Lower lobe of right lung (tissue), 2 donors: Measurements from ENCODE around the gene MRM1. TPM values are rescaled to one million over a fixed set of nuclear protein-coding genes. Genes with fewer than 3 reads are reported as not detected.

Experiments
- ATAC-seq, 2 donors: fragments of 200-7000 bp; cut with Tn5 transposase; one replicate each; pipeline ENCODE4 v1.9.1; 2020 to 2022; ENCODE audit warnings: mild to moderate bottlenecking in 2 of 2, moderate library complexity in 2 of 2
- DNase-seq: peaks from one replicate; pipeline ENCODE4 v3.0.0-alpha.2; 2020
- H3K27ac ChIP-seq: fragments of 200-600 bp; one replicate; pipeline ENCODE4 v1.8.0; 2022
- H3K27me3 ChIP-seq: fragments of 200-600 bp; one replicate; pipeline ENCODE4 v1.8.0; 2022; ENCODE audit warnings: low read depth
- H3K36me3 ChIP-seq: fragments of 200-600 bp; one replicate; pipeline ENCODE4 v1.8.0; 2022; ENCODE audit warnings: mild to moderate bottlenecking
- H3K4me1 ChIP-seq: fragments of 200-600 bp; one replicate; pipeline ENCODE4 v1.8.0; 2022
- H3K4me3 ChIP-seq: fragments of 200-600 bp; one replicate; pipeline ENCODE4 v1.8.0; 2022; ENCODE audit warnings: mild to moderate bottlenecking
- H3K9me3 ChIP-seq: fragments of 200-600 bp; one replicate; pipeline ENCODE4 v1.8.0; 2022
- CTCF ChIP-seq: fragments of 200-600 bp; IDR thresholded peaks from one replicate; pipeline ENCODE4 v1.8.0; 2022; ENCODE audit warnings: antibody characterized with exemption, mild to moderate bottlenecking
- intact Hi-C: fragments of 100-400 bp; cut with DNase I; formaldehyde crosslinking; loops from one replicate; pipeline ENCODE4 v1.11.0; 2022
- total RNA-seq: library from RNA; stranded (reverse); fragmentation: NEBNext Ultra II Directional; extraction: Animal tissue kit (Norgen Biotek cat#: 25700); gene quantifications from one replicate; pipeline ENCODE4 v1.2.1, GENCODE V29; 2021
- donor health status: DM: no; HTN: yes; CAD: no; lungs with severe emphysema.

The MRM1 gene
- total RNA-seq, 1 donor from 2014 or later, result 6.6 TPM

- Histone ChIP-seq H3K27ac (no peak overlapping the region), H3K27me3 (peaks cover 7% of the 10 kb centered on the region), H3K4me3 (no peak overlapping the region), H3K4me1 (no peaks in the 10 kb centered on the region), H3K9me3 (no peaks in the 10 kb centered on the region), H3K36me3 (no peaks in the 10 kb centered on the region)
- DNase-seq (no peak), ATAC-seq (no peak)
- TF ChIP-seq CTCF, result no peak
- intact Hi-C loops, result no loop called here
Measured at GRCh38 chr17:36627101-36627500, 25.7 kb downstream of the MRM1 start.

GRCh38 chr17:36628576-36628975, 27.2 kb downstream of the MRM1 start:
- H3K27me3 ChIP-seq, result peaks cover 7% of the 10 kb centered on the region
- DNase-seq, result no peak
- H3K27ac ChIP-seq, result no peak overlapping the region
- H3K4me3 ChIP-seq, result no peak overlapping the region
- H3K9me3 ChIP-seq, result no peaks in the 10 kb centered on the region
- no peaks in the 10 kb centered on the region for H3K4me1 ChIP-seq
- intact Hi-C loops, result no loop called here
- no peaks in the 10 kb centered on the region for H3K36me3 ChIP-seq
- no peak for TF ChIP-seq CTCF
- ATAC-seq, result no peak

GRCh38 chr17:36629252-36629847, 28.0 kb downstream of the MRM1 start:
- H3K27me3 ChIP-seq, result peaks cover 12% of the 10 kb centered on the region
- no peak overlapping the region for H3K4me3 ChIP-seq
- TF ChIP-seq CTCF, result peak; percentile 100
- ATAC-seq, result peak; percentile 88 to 92
- no peaks in the 10 kb centered on the region for H3K36me3 ChIP-seq
- intact Hi-C loops, result no loop called here
- DNase-seq, result peak; percentile 77
- no peaks in the 10 kb centered on the region for H3K9me3 ChIP-seq
- no peak overlapping the region for H3K27ac ChIP-seq
- no peaks in the 10 kb centered on the region for H3K4me1 ChIP-seq

- TF ChIP-seq CTCF, result no peak
- ATAC-seq, result no peak
- Histone ChIP-seq H3K4me3 (no peak overlapping the region), H3K9me3 (no peaks in the 10 kb centered on the region), H3K4me1 (no peaks in the 10 kb centered on the region), H3K27ac (no peak overlapping the region), H3K36me3 (no peaks in the 10 kb centered on the region), H3K27me3 (peaks cover 16% of the 10 kb centered on the region)
- intact Hi-C loops, result no loop called here
- DNase-seq, result no peak
Measured at GRCh38 chr17:36629970-36630502, 28.7 kb downstream of the MRM1 start.

GRCh38 chr17:36631022-36631421, 29.6 kb downstream of the MRM1 start:
- no peaks in the 10 kb centered on the region for H3K9me3 ChIP-seq
- no peak overlapping the region for H3K4me3 ChIP-seq
- intact Hi-C loops, result no loop called here
- H3K36me3 ChIP-seq, result no peaks in the 10 kb centered on the region
- peaks cover 16% of the 10 kb centered on the region for H3K27me3 ChIP-seq
- no peak for DNase-seq
- H3K27ac ChIP-seq, result no peak overlapping the region
- no peaks in the 10 kb centered on the region for H3K4me1 ChIP-seq
- no peak for ATAC-seq
- no peak for TF ChIP-seq CTCF
